K562 (cell line): ENCODE measurements around the gene GET4. TPM values are rescaled to one million over a fixed set of nuclear protein-coding genes. Genes with fewer than 3 reads are reported as not detected.

Experiments
- ASH1L ChIP-seq: fragments of 450-650 bp; IDR thresholded peaks from 2 replicates; pipeline ENCODE4 v1.6.1; 2018; ENCODE audit warnings: borderline replicate concordance, mild to moderate bottlenecking, low read depth; ENCODE audit not compliant: partially characterized antibody
- CREB1 ChIP-seq, 2 experiments: sonication (generic) in 1 of 2; formaldehyde crosslinking in 1 of 2; IDR thresholded peaks; 2 replicates each; pipeline versions ENCODE4 v1.6.1 to v1.8.0; 2012 to 2022; ENCODE audit warnings: inconsistent platforms in 1 of 2, mild to moderate bottlenecking in 1 of 2, missing genetic modification reagents in 1 of 2, moderate library complexity in 1 of 2
- CSDE1 ChIP-seq, 2 experiments: fragments of 450-650 bp; IDR thresholded peaks; 2 replicates each; pipeline ENCODE4 v1.6.1; 2016; ENCODE audit warnings: mild to moderate bottlenecking in 1 of 2
- FOXP4 ChIP-seq: sonication (generic); formaldehyde crosslinking; IDR thresholded peaks from 2 replicates; pipeline ENCODE4 v1.8.0; 2022; ENCODE audit warnings: mild to moderate bottlenecking, missing genetic modification reagents, borderline replicate concordance
- LCOR ChIP-seq: sonication (generic); formaldehyde crosslinking; IDR thresholded peaks from 2 replicates; pipeline ENCODE4 v1.8.0; 2022; ENCODE audit warnings: mild to moderate bottlenecking, missing genetic modification reagents
- NCOA4 ChIP-seq: fragments of 450-650 bp; IDR thresholded peaks from 2 replicates; pipeline ENCODE4 v1.6.1; 2018; ENCODE audit warnings: mild to moderate bottlenecking; ENCODE audit not compliant: partially characterized antibody
- NFE2 ChIP-seq: IDR thresholded peaks from 2 replicates; pipeline ENCODE4 v1.6.1; 2014; ENCODE audit warnings: antibody characterized with exemption, low read depth
- NFXL1 ChIP-seq: fragments of 450-650 bp; formaldehyde crosslinking; IDR thresholded peaks from 2 replicates; pipeline ENCODE4 v1.4.0; 2021; ENCODE audit warnings: mild to moderate bottlenecking
- RBBP5 ChIP-seq: fragments of 200-600 bp; sonication (generic); IDR thresholded peaks from 2 replicates; pipeline ENCODE4 v1.6.1; 2012; ENCODE audit warnings: borderline replicate concordance, mild to moderate bottlenecking, low read length, control low read depth, inconsistent platforms; ENCODE audit not compliant: insufficient read depth, poor library complexity, severe bottlenecking
- RBM15 ChIP-seq: fragments of 200-400 bp; formaldehyde crosslinking; IDR thresholded peaks from 2 replicates; pipeline ENCODE4 v1.6.1; 2018; ENCODE audit warnings: mild to moderate bottlenecking, low read length, moderate library complexity; ENCODE audit not compliant: insufficient read depth
- SAP30 ChIP-seq: fragments of 200-600 bp; sonication (generic); IDR thresholded peaks from 2 replicates; pipeline ENCODE4 v1.6.1; 2012; ENCODE audit warnings: borderline replicate concordance, low read depth, mild to moderate bottlenecking, moderate library complexity, low read length, control low read depth, inconsistent platforms; ENCODE audit not compliant: insufficient read depth, poor library complexity, severe bottlenecking
- SREBF1 ChIP-seq: fragments of 150-350 bp; IDR thresholded peaks from 2 replicates; pipeline ENCODE4 v1.6.1; 2014; ENCODE audit warnings: antibody characterized with exemption, low read depth, low read length, borderline replicate concordance
- TBP ChIP-seq: optimal IDR thresholded peaks from 2 replicates; pipeline ENCODE3; 2011; ENCODE audit warnings: low read depth, low read length, improper control_type of control experiment
- TCF7L2 ChIP-seq: fragments of 150-350 bp; IDR thresholded peaks from 2 replicates; pipeline ENCODE4 v1.6.1; 2016; ENCODE audit warnings: low read depth, mild to moderate bottlenecking, low read length, moderate library complexity
- U2AF1 ChIP-seq: fragments of 200-400 bp; formaldehyde crosslinking; optimal IDR thresholded peaks from 2 replicates; pipeline ENCODE3; 2017; ENCODE audit warnings: mild to moderate bottlenecking, low read depth, low read length, moderate library complexity
- ZBTB49 ChIP-seq: sonication (generic); formaldehyde crosslinking; IDR thresholded peaks from 2 replicates; pipeline ENCODE4 v1.8.0; 2022; ENCODE audit warnings: missing genetic modification reagents, mild to moderate bottlenecking, borderline replicate concordance
- ZNF175 ChIP-seq: fragments of 200-800 bp; sonication (Bioruptor generic); IDR thresholded peaks from 2 replicates; pipeline ENCODE4 v1.6.1; 2016; ENCODE audit warnings: low read depth, mild to moderate bottlenecking, missing genetic modification characterization, missing compliant biosample characterization
- polyA plus RNA-seq, 8 experiments: library from polyadenylated mRNA; depleted of rRNA in 4 of 8; stranded (reverse) in 5 of 8; unstranded in 3 of 8; fragments of >200 nt; fragmentation: Nextera tagmentation in 2 of 8; fragmentation: Illumina TruSeq in 1 of 8; extraction: Ambion mirVana in 2 of 8; extraction: Trizol in 1 of 8; gene quantifications; 2 replicates each; pipeline versions ENCODE4 v1.2.1 to v1.2.3, GENCODE V29; 2011 to 2014; ENCODE audit warnings: inconsistent platforms in 1 of 8, missing spikeins in 1 of 8
- total RNA-seq, 7 experiments: library from RNA; depleted of rRNA in 6 of 7; stranded (reverse); fragments of >200 nt in 6 of 7; fragmentation: Illumina TruSeq in 2 of 7; extraction: Trizol in 2 of 7; gene quantifications; 2 replicates each; pipeline versions ENCODE4 v1.2.1 to v1.2.3, GENCODE V29; 2011 to 2021; ENCODE audit warnings: low replicate concordance in 1 of 7
- TF ChIP-seq, protein P1 (sequence below): fragments of 450-650 bp; formaldehyde crosslinking; IDR thresholded peaks from 2 replicates; pipeline ENCODE4 v1.4.0; 2020; ENCODE audit warnings: mild to moderate bottlenecking, moderate library complexity
- TF ChIP-seq, protein P2 (sequence below): fragments of 250-450 bp; sonication (Bioruptor Pico); IDR thresholded peaks from 2 replicates; pipeline ENCODE4 v1.9.0; 2021; ENCODE audit warnings: mild to moderate bottlenecking

GET4 gene
- total and polyA plus RNA-seq, 9 of the 15 experiments (the other 6 are each of a cell fraction or from before 2014, with no cell fraction given) = 0.99 to 122 (median 40.4) TPM

DNA sequence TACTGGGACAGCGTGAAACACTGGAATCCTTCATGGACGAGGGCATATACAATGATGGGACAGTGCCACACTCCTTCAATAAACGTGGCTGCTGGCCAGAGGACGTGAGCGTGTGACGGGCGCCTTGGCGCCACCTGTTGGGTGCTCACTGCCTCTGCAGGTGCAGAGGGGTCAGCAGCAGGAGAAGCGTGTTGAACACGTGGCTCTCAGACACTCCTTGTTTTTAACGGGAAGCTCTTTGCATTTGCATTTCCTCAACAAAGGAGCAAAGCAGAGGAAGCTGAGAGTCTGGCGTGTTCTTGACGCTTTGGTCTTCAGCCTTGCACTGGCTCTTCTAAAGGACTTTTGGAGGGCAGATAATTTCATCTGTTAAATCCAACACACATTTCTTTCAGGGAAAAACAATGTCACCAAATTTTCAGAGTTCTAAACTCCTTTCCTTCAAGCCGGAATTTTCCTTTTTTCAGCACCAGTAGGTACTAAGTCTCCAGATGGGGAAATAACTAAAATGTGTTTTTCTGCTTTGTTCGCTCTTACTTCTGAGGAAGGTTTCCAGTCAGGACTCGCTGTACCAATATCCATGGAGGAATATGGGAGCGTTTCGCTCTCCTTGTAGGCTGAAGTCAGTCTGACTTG is 2.9 kb upstream of the GET4 start (continued):
- TF ChIP-seq U2AF1 (no peak), RBM15 (no peak), NFXL1 (CRISPR knock-in tag) (no peak), CSDE1 (IDR thresholded peaks at IDR 0.05) (no peak), ZBTB49 (CRISPR knock-in tag) (peak; percentile 97; the same call in 1 of the 2 replicates), LCOR (CRISPR knock-in tag) (peak; percentile 98), FOXP4 (peak; percentile 99), TCF7L2 (no peak), SREBF1 (0 out of 2 replicates have a peak, but pooled peaks have one; percentile 41), CREB1 (IDR thresholded peaks at IDR 0.05) (no peak), CREB1 (CRISPR knock-in tag; IDR thresholded peaks at IDR 0.05) (peak; percentile 89), NFE2 (no peak), SAP30 (peak; percentile 71), TBP (peak; percentile 44), ASH1L (peak; percentile 71), NCOA4 (no peak), ZNF175 (CRISPR knock-in tag) (peak; percentile 61; the same call in 1 of the 2 replicates), RBBP5 (peak; percentile 43)
- TF ChIP-seq, protein P1, sequence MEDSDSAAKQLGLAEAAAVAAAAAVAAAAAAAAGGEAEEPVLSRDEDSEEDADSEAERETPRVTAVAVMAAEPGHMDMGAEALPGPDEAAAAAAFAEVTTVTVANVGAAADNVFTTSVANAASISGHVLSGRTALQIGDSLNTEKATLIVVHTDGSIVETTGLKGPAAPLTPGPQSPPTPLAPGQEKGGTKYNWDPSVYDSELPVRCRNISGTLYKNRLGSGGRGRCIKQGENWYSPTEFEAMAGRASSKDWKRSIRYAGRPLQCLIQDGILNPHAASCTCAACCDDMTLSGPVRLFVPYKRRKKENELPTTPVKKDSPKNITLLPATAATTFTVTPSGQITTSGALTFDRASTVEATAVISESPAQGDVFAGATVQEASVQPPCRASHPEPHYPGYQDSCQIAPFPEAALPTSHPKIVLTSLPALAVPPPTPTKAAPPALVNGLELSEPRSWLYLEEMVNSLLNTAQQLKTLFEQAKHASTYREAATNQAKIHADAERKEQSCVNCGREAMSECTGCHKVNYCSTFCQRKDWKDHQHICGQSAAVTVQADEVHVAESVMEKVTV = peak; percentile 48; the same call in 1 of the 2 replicates
- TF ChIP-seq, protein P2, sequence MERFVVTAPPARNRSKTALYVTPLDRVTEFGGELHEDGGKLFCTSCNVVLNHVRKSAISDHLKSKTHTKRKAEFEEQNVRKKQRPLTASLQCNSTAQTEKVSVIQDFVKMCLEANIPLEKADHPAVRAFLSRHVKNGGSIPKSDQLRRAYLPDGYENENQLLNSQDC (CRISPR knock-in tag) = no peak
